ENCODE results near the gene JPH3. TPM values are rescaled to one million over a fixed set of nuclear protein-coding genes. Genes with fewer than 3 reads are reported as not detected.

JPH3 gene
- total and polyA plus RNA-seq, 10 of the 15 experiments (the other 5 are each of a cell fraction or from before 2014, with no cell fraction given) = 0.05 TPM; not detected in 9

DNA sequence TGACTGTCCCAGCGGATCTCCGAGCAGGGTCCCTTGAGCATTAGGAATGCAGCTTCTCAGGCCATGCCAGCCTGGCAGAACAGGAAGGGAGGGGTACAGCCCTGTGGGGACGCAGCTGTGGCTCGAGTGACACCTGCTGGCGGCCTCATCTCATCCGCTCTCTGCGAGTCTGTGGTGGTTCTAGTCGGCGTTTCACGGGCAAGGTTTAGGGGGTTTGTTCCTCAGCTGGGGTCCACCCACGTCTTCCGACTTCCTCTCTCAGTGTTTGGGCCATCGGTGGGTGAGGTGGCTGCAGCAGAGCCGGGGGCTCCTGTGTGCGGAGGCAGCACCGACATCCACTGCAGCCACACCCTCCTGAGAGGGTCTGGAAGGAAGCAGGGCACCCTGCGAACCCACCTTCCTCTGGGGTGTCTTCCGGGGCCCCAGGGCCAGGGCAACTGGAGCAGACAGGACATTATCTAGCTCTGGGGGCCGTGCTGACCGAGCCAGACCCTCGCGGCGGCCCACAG is 33.3 kb downstream of the JPH3 start:
- DNase-seq (ENCODE audit: low read depth, low spot score) (no peak), ATAC-seq (peak; percentile 96), FAIRE-seq (no peak)
- H3K27me3 ChIP-seq (replicated peaks in 1 of 2; ENCODE audit: control insufficient read depth in 2 of 2, insufficient read depth in 2 of 2, low read length in 1 of 2) = no peaks in the 10 kb centered on the region; a peak in 1 of 4 replicates
- no peak overlapping the region for H3K9ac ChIP-seq (ENCODE audit: control insufficient read depth, insufficient read depth, low read length)
- TF ChIP-seq SMARCA5 (IDR thresholded peaks at IDR 0.05) (no peak), CREM (IDR thresholded peaks at IDR 0.05; ENCODE audit: low read depth) (no peak), SMC3 (IDR thresholded peaks at IDR 0.05; ENCODE audit: borderline replicate concordance, low read length) (peak; percentile 44; the same call in 1 of the 2 replicates), CTCF (IDR thresholded peaks at IDR 0.05 in 2 of 3, conservative IDR thresholded peaks at IDR 0.05 in 1 of 3; ENCODE audit: control insufficient read depth in 2 of 3, extremely low read depth in 1 of 3, insufficient read depth in 1 of 3, low read depth in 3 of 3, low read length in 3 of 3) (peak; percentile 64 to 71 (median 65)), ZNF687 (IDR thresholded peaks at IDR 0.05) (no peak), RAD21 (IDR thresholded peaks at IDR 0.05; ENCODE audit: insufficient read depth, low read depth, low read length) (peak; percentile 60), YY1 (IDR thresholded peaks at IDR 0.05; ENCODE audit: low read depth, low read length) (0 out of 2 replicates have a peak, but pooled peaks have one; percentile 23)
- RAD21 ChIA-PET (ENCODE audit: unreplicated experiment) = interaction anchor here (0.9 to 1.0 kb wide), 2 partner anchors 133 to 433 kb away, joined by 3 read pairs; no protein-coding TSS in a partner anchor
- WGBS (ENCODE audit: insufficient coverage, insufficient replicate concordance, low lambda C conversion rate, missing lambda C conversion rate) = 3% methylated on average over 23 of the region's 23 CpGs
- H4K20me1 ChIP-seq (ENCODE audit: control insufficient read depth, insufficient read depth) = no peaks in the 10 kb centered on the region
- H3K9me3 ChIP-seq (replicated peaks; ENCODE audit: control insufficient read depth, insufficient read depth, low read length) = no peaks in the 10 kb centered on the region
- CTCF ChIA-PET = interaction anchor here (0.6 to 2.1 kb wide), 15 partner anchors 12 to 253 kb away, joined by 3 to 6 read pairs (median 3); no protein-coding TSS in a partner anchor
- BruUV-seq (replicated peaks) = no TSS peak
- H3K4me3 ChIP-seq = no peak overlapping the region
- intact Hi-C loops (cut with micrococcal nuclease; ENCODE audit: unreplicated experiment) = loop anchor here (1.0 to 10.0 kb wide), 5 partner anchors 85 to 321 kb away; partner anchors contain the start of gene C16orf95
- no peak overlapping the region for H3K27ac ChIP-seq (ENCODE audit: control insufficient read depth, insufficient read depth)
- in situ Hi-C loops (cut with MboI) = no loop called here
- SMC1A ChIA-PET (ENCODE audit: uncharacterized antibody, unreplicated experiment) = no interaction called here
- H2AFZ ChIP-seq (ENCODE audit: control insufficient read depth, low read depth, low read length) = no peak overlapping the region
- POLR2A ChIA-PET = no interaction called here
- H3K4me1 ChIP-seq (ENCODE audit: control insufficient read depth, insufficient read depth, low read length) = no peaks in the 10 kb centered on the region
- H3K36me3 ChIP-seq (ENCODE audit: control insufficient read depth in 2 of 2, insufficient read depth in 2 of 2, low read length in 1 of 2) = no peaks in the 10 kb centered on the region
- no peak overlapping the region for H3K4me2 ChIP-seq (ENCODE audit: control insufficient read depth, insufficient read depth)
- no peaks in the 10 kb centered on the region for H3K79me2 ChIP-seq (ENCODE audit: control insufficient read depth, insufficient read depth, low read length)

Data from GM12878 (cell line).